SHP77 treated with DMSO at 0.1 percent for 48 hours (cell line): ENCODE measurements around the gene NMNAT2.
"Not testable (repeated sequence)": the region's sequence is repeated elsewhere in the genome, so short reads cannot be mapped to it uniquely, and the experiment has no call there.

Experiments
- DNase-seq: peaks from one replicate; lab custom pipeline; 2025; lab: John Stamatoyannopoulos, UW

Gene NMNAT2

DNA sequence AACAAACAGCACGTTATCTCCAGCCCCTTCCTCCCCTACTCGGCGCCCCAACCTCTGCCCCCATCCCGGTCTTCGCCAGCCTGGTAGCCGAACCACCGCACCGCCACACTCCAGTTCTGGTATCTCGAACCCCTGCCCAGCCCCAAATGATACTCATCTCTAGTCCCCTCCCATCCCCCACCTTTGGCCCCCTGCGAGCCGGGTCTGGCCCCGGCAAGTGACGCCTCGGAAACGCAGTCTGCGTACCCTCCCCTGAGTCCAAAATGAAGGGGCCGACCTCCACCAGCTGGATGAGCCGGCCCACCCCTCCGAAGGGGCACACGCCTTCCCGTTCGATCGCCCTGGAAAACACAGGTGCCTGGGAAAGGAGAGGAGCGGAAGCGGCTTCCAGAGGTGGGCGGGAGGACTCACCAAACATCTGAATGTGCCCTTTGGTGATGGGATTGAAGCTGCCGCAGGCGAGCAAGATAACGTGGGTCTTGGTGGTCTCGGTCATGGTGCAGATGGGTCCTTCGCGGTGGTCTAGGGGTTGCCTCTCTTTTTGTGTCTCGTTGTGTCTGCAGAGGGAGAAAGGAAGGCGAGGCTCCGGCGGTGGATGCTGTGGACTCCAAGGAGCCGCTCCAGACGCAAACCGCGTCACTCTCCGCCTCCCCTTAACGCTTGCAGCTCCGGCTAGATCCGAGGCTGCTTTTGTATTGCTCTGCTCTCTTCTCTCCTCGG, at the start of gene NMNAT2:
Gene NMNAT2, minus strand, starts transcription at position 609 of the 720 bp plus-strand sequence. Its CDS starts 113 bp downstream, at position 496.
- no peak for DNase-seq

DNA sequence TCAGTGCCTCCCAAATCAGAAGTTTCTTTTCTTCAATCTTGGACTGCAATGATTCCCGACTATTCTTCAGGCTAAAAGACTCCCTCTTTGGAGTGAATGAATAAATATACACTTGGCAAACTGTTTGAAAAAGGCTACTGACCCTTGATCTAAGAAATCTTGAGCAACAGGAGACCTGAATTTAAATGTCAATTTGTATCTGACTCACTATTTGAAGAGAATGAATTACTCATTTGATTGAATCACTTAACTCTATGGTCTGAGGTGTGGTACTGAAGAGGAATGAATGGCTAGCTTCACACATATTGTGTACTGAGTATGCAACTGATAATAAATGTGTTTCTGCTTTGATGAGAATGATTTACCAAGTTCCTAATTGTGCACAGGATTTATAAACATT, 49.5 kb upstream of the NMNAT2 start:
- DNase-seq: no peak

DNA sequence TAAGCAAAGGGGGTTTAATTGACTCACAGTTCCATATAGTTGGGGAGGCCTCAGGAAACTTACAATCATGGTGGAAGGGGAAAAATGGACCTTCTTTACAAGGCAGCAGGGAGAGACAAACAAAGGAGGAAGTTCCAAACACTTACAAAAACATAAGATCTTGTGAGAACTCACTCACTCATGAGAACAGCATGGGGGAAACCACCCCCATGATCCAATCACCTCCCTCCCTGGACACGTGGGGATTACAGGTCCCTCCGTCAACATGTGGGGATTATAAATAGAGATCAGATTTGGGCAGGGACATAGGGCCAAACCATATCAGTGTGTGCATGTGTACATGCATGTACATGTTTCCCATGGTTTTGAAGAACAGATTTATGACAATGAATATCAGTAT, 48.6 kb upstream of the NMNAT2 start:
- no peak for DNase-seq

- DNase-seq: no peak
Measured at GRCh38 chr1:183463566-183463965, 45.4 kb upstream of the NMNAT2 start.

GRCh38 chr1:183461350-183461749, 43.2 kb upstream of the NMNAT2 start:
- no peak for DNase-seq

DNA sequence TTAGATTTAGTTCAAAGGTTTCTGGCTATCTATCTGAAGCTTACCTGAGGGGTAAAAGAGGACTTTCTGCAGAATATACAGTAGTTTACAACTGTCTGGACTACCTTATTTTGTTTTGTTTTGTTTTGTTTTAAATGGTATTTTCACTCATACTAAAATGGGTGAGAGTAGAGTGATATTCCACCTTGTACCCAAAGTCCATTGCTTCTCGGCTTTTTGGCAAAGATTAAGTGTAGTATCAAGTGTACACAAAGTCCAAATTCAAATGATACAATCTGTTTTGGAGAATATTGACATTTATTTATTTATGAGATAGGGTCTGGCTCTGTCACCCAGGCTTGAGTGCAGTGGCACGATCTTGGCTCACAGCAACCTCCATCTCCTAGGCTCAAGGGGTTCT, 42.4 kb upstream of the NMNAT2 start:
- no peak for DNase-seq

- no peak for DNase-seq
Measured at GRCh38 chr1:183457449-183457848, 39.3 kb upstream of the NMNAT2 start.

- no peak for DNase-seq
Measured at GRCh38 chr1:183456826-183457225, 38.6 kb upstream of the NMNAT2 start.

DNA sequence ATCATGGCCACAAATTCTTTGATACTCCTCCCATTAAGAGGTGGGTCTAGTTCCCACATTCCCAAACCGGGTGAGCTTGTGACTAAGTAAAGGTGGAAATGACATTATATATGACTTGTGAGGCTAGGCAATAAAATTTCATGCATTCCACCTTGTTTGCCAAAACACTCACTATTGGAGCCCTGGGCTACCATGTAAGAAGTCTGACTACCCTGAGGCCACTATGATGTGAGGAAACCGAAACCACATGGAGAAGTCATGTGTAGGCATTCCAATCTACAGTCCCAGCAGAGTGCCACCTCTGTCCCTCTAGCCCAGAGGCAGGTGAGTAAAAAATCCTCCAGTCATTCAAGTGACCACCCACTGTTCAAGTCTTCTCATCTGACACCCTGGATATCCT, 36.2 kb upstream of the NMNAT2 start:
- DNase-seq: no peak

GRCh38 chr1:183450093-183450492, 31.9 kb upstream of the NMNAT2 start:
- no peak for DNase-seq

DNA sequence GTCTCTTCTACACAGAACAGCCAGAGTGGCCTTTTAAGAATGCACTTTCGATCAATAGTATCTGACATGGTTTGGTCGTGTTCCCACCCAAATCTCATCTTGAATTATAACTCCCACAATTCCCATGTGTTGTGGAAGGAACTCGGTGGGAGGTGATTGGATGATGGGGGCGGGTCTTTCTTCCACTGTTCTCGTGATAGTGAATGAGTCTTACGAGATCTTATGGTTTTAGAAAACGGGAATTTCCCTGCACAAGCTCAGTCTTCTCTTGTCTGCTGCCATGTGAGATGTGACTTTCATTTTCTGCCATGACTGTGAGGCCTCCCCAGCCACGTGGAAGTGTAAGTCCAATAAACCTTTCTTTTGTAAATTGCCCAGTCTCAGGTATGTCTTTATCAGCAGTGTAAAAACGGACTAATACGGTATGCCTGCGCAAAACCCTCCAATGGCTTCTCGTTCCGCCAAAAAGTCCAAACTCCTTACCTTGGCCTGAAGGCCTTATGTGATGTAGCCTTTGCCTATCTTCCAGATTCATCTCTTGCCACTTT, 31.1 kb upstream of the NMNAT2 start:
- DNase-seq: no peak

DNA sequence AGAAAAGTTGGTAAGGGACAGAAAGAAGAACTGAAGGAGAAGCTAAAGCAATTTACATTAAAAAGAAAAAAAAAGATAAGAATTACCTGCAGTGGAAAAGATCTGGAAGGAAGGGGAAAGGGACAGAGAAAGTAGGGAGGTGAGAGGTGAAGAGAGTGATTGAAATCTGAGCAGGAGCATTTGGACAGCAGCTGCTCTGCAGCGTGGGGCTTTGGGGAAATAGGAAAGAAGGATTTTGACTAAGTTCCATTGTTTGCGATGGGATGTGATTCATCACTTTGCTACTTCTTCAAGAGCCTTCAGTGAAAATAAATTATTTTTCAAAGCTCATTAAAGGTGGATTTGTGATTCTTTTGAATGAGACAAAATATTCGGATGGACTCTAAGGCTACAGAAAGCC, 26.1 kb upstream of the NMNAT2 start:
- DNase-seq: no peak

GRCh38 chr1:183443466-183443865, 25.3 kb upstream of the NMNAT2 start:
- DNase-seq: no peak

DNA sequence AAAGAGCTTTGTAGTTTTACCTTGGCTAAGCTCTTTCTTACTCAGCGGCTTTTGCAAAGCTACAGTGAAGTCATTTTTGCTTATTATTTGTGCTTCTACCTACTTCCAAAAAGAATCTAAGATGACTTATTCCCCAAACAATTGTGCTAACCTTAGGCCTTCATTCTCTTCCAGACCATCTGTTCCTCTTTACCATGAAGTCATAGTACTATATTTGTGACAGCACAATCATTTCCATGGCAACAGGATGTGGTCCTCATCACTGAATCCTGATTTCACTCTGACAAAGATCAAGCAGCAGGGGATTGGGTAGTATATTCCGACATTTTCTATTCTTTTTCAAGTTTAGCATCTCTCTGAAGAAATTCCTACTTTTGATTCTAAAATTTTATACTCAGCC, 24.8 kb upstream of the NMNAT2 start:
- no peak for DNase-seq

- no peak for DNase-seq
Measured at GRCh38 chr1:183438060-183438459, 19.9 kb upstream of the NMNAT2 start.

DNA sequence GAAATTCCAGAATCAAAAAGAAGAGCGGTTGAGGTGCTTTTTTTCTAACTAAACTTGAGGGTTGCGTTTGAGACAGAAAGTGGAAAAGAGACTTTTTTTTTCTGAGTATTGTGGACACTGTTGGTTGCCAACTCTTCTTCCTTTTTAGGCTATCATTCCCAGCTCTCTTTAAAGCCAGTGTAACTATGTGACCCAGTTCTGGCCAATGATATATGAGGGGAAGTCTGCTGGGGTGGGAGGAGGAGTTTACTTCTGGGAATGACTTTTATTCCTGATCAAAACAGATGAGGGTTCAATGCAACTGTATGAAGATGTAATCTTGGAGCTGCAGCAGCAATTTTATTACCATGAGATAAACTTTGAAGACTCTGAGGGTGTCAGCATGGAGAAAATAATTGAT, 17.3 kb upstream of the NMNAT2 start:
- DNase-seq: no peak

DNA sequence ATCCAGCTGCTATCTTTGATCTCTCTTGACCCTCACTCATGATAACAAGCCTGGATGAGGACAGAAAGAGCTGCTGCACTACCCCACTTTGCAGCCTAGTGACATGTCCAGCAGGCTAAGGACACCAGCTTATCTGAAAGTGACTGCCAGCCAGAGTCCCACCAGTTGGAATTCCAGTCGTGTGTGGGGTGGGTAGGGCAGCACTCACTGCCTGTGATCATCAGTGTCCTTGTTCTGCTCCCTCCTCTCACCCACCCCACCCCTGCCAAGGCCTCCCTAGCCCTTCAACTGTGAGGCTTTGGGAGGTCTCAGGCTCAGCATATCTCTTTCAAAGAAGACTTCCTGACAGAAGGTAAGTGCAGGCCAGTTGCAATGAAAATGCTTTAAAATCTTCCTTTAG, 15.5 kb upstream of the NMNAT2 start:
- no peak for DNase-seq

GRCh38 chr1:183432548-183432875, 14.3 kb upstream of the NMNAT2 start:
- DNase-seq: no peak

DNA sequence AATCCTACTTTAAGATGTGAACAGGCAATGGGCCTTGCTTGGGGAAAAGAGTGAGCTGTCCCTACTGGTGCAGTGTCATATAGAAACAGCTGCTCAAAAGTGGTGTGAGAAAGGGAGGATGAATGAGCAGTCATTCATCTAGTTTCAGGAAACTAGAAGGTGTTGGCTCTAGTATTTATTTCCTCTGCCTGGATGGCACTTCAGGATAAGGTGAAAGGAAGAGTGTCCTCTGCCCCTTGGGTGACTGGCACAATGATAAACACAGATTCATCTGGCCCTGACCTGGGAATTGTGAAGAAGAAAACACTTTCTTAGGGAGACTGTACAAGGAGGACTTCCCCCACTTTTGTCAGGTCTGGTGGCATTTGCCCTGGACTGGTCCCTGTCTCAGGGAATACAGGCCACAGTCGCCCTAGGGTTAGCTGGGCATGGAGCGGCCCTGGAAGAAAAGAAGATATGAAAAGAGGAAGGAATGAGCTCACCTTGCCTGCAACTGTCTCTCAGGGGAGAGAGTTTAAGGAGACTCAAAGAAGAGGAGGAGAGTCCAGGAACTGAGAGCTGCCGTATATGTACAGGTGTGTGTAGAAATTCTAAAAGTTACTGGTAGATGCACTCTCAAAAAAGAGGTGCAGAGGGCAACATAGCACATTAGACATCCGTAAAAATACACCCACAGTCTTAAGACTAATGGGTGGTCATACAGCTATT, 13.8 kb upstream of the NMNAT2 start:
- DNase-seq: no peak

- DNase-seq: not testable (repeated sequence)
Measured at GRCh38 chr1:183427591-183427990, 9.4 kb upstream of the NMNAT2 start.

DNA sequence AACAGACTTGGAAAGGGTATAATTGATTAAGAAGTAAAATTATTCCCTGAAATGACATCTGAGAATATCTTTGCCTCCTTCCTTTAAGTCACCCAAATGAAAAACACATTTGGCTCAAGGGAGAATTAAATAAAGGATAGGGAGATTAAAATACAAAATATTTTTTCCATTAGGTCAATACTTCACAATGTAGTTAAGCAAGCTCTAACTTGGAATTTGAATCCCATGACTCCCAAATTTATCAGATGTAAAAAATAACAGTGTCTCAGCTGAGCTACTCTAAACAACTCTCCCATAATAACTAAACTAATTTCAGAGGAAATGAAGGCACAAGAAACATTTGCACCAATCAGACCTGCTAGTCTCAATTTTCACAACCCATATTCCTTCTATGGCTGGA, 6.5 kb upstream of the NMNAT2 start:
- DNase-seq: no peak

DNA sequence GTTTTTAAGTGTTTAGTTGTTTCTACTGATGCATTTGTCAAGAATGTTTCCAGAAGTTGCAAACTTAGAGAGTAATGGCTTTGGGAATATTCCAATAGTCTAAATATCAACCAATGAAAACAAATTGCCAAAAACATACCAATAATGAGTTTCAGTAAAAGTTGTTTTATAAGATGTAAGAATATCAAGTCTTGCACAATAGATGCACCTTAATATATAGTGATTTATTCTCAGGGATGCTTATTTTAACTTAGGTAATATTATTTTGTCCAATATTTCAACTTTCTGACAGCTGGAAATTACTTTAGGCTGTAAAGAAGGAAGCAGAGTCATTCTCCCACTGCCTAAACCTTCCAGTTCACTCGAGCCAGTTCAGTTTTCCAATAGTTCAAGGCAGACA, 5.4 kb upstream of the NMNAT2 start:
- no peak for DNase-seq

DNA sequence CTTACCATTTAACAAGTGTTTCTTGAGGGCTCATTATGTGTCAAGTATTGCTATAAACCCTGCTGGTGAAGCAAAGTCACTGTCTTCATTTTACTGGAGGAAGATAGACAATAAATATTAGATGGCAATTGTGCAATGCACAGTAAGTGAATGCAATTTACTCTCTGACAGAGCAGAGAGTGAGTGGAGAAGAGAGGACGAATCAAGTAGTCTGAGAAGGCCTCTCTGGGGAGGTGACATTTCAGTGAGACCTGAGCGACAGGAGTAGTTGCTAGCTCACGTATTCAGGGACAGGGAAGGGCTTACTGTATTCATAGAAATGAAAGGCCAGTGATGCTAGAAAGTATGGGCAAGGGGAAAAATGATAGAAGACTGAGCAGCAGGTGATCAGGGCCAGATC, 1.2 kb upstream of the NMNAT2 start:
- DNase-seq: no peak

DNA sequence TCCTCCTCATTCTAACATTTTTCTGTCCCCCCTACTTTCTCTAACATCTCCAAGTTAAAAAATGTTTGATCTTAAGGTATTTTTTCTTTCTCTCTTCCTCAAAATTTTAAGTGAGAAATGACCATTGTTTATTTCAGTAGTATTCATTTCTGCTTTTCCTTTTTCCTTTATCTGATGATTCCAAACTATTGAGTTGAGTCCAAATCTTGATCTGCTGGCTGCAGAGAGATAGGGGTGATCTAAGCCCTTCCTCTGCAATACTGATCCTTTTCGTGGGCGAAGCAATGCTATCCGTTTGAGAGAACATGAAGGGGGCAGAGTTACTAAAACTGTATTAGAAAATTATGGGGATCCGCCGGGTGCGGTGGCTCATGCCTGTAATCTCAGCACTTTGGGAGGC, 516 bp upstream of the NMNAT2 start:
- DNase-seq: no peak
